Measurements from ENCODE around the gene TMEM178B.

- TF ChIP-seq SCRT2 (tag by site-specific recombination; IDR thresholded peaks at IDR 0.05) (no peak), ZNF24 (tag by site-specific recombination; IDR thresholded peaks at IDR 0.05) (no peak), ZNF37A (tag by site-specific recombination; IDR thresholded peaks at IDR 0.05) (no peak), CTCF (tag by site-specific recombination; IDR thresholded peaks at IDR 0.05) (no peak), KLF1 (tag by site-specific recombination; IDR thresholded peaks at IDR 0.05) (no peak), ZNF404 (tag by site-specific recombination; IDR thresholded peaks at IDR 0.05) (no peak), YY1 (tag by site-specific recombination; IDR thresholded peaks at IDR 0.05) (no peak), ZNF580 (tag by site-specific recombination; IDR thresholded peaks at IDR 0.05) (no peak), ZNF362 (tag by site-specific recombination; IDR thresholded peaks at IDR 0.05) (no peak)
These were observed 116.6 kb downstream of the TMEM178B start for GRCh38 chr7:141190495-141190894.
